Sigmoid colon (tissue), 4 donors: ENCODE data around the gene ZNF212.

Experiments used
- POLR2AphosphoS5 ChIP-seq, 4 donors: sonication (generic); formaldehyde crosslinking; IDR thresholded peaks; one replicate each; pipeline ENCODE4 v1.6.1; 2017; ENCODE audit warnings: antibody characterized with exemption in 4 of 4
- TF ChIP-seq, protein P1 (sequence below), 4 experiments: fragments of 450-650 bp in 3 of 4; fragments of 200-600 bp in 1 of 4; IDR thresholded peaks; one replicate each; pipeline ENCODE4 v1.5.1; 2016 to 2019; ENCODE audit warnings: antibody characterized with exemption in 4 of 4, mild to moderate bottlenecking in 3 of 4, moderate library complexity in 2 of 4

- TF ChIP-seq, protein P1, sequence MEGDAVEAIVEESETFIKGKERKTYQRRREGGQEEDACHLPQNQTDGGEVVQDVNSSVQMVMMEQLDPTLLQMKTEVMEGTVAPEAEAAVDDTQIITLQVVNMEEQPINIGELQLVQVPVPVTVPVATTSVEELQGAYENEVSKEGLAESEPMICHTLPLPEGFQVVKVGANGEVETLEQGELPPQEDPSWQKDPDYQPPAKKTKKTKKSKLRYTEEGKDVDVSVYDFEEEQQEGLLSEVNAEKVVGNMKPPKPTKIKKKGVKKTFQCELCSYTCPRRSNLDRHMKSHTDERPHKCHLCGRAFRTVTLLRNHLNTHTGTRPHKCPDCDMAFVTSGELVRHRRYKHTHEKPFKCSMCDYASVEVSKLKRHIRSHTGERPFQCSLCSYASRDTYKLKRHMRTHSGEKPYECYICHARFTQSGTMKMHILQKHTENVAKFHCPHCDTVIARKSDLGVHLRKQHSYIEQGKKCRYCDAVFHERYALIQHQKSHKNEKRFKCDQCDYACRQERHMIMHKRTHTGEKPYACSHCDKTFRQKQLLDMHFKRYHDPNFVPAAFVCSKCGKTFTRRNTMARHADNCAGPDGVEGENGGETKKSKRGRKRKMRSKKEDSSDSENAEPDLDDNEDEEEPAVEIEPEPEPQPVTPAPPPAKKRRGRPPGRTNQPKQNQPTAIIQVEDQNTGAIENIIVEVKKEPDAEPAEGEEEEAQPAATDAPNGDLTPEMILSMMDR (IDR thresholded peaks at IDR 0.05), result no peak
- TF ChIP-seq POLR2AphosphoS5 (IDR thresholded peaks at IDR 0.05), result no peak
Measured at GRCh38 chr7:149197675-149198074, 41.8 kb upstream of the ZNF212 start.
